ENCODE data around the gene CLASP1.
"Not testable (repeated sequence)": the region's sequence is repeated elsewhere in the genome, so short reads cannot be mapped to it uniquely, and the experiment has no call there.

The CLASP1 gene

DNA sequence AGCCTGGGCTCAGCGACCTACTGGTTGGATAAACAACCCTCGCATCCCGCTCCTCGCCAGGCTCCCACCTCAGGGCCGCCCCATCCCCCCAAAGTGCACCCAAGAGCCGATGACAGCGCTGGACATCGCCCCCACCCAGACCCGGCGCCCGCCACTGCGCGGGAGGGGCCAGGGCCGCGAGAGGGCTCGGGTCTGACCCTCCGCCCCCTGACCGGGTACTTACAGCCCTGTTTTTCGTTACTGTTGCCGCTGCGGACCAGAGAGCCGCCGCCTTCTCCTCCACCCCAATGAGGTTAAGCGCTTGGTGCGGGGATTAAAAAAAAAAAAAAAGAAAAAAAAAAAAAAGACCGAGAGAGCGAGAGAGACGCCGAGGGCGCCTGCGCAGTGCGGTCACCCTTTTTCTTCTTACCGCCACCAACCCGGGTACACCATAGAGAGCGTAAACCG, at the start of gene CLASP1:
CLASP1 (minus strand) TSS at position 314 of the 447 bp plus-strand sequence. CDS start 43,567 bp downstream, outside the sequence.
- DNase-seq (ENCODE audit: low spot score), result peak; percentile 95

DNA sequence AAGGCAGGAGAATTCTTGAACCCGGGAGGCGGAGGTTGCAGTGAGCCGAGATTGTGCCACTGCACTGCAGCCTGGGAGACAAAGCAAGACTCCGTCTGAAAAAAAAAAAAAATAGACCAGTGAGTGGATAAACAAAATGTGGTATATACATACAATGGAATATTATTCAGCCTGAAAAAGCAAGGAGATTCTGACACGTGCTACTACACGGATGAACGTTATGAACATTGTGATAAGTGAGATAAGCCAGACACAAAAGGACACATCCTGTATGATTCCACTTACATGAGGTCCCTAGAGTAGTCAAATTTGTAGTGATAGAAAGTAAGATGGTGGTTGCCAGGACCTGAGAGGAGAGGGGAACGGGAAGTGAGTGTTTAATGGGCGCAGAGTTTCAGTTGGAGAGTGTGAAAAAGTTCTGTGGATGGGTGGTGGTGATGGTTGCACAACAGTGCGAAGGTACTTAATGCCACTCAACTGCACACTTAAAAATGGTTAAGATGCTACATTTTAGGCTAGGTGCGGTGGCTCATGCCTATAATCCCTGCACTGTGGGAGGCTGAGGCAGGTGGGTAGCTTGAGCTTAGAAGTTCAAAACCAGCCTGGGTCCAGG, 49.2 kb upstream of the CLASP1 start:
- DNase-seq (ENCODE audit: low spot score), result no peak

- DNase-seq (ENCODE audit: low spot score), result no peak
Observed at GRCh38 chr2:121697108-121697631, 47.9 kb upstream of the CLASP1 start.

GRCh38 chr2:121696410-121696930, 47.2 kb upstream of the CLASP1 start:
- no peak for DNase-seq (ENCODE audit: low spot score)

GRCh38 chr2:121695171-121695451, 45.8 kb upstream of the CLASP1 start:
- no peak for DNase-seq (ENCODE audit: low spot score)

- no peak for DNase-seq (ENCODE audit: low spot score)
Observed at GRCh38 chr2:121694398-121695170, 45.3 kb upstream of the CLASP1 start.

DNA sequence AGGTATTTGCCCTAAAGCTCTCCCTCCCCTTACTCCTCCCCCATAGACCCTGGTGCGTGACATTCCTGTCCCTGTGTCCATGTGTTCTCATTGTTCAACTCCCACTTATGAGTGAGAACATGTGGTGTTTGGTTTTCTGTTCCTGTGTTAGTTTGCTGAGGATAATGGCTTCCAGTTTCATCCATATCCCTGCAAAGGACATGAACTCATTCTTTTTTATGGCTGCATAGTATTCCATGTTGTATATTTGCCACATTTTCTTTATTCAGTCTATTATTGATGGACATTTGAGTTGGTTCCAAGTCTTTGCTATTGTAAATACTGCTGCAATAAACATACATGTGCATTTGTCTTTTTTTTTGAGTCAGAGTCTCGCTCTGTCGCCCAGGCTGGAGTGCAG, 41.3 kb upstream of the CLASP1 start:
- not testable (repeated sequence) for DNase-seq (ENCODE audit: low spot score)

GRCh38 chr2:121690095-121690494, 40.8 kb upstream of the CLASP1 start:
- no peak for DNase-seq (ENCODE audit: low spot score)

DNA sequence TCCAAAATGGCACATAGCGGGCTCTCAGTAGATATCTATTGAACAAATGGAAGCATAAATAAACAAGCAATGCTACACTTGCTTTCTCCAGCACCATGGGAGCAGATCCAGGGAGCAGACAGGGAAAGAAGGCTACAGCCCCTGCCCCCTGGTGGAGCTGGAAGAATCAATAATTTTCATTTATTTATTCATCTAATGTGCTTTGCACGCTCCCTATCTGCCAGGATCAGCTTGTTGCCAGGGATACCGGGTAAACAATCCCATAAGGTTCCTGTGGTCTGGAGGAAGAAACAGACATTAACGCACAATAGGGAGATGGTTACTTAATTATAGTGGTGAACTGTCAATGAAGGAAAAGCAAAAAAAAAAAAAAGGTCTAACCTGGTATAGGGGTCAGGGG, 40.1 kb upstream of the CLASP1 start:
- DNase-seq (ENCODE audit: low spot score), result peak; percentile 78

- no peak for DNase-seq (ENCODE audit: low spot score)
Observed at GRCh38 chr2:121688820-121689219, 39.6 kb upstream of the CLASP1 start.

DNA sequence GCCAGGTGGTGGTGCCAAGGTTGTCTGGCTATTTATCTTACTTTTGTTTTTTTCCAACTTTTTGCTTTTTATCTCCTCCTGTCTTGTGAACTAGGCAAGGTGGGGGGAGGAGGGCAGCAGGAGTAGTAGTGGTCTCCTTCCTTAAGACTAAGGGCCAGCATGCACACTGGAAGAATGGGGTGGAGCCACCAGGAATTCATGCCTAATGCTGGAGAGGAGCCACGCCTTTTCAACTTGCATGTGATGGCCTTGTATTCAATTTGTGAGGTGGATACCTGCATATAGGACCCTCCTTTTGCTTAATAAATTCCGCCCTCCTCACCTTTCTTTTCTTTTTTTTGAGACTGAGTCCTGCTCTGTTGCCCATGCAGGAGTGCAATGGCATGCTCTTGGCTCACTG, 37.6 kb upstream of the CLASP1 start:
- no peak for DNase-seq (ENCODE audit: low spot score)

- no peak for DNase-seq (ENCODE audit: low spot score)
Observed at GRCh38 chr2:121686218-121686617, 37.0 kb upstream of the CLASP1 start.

DNA sequence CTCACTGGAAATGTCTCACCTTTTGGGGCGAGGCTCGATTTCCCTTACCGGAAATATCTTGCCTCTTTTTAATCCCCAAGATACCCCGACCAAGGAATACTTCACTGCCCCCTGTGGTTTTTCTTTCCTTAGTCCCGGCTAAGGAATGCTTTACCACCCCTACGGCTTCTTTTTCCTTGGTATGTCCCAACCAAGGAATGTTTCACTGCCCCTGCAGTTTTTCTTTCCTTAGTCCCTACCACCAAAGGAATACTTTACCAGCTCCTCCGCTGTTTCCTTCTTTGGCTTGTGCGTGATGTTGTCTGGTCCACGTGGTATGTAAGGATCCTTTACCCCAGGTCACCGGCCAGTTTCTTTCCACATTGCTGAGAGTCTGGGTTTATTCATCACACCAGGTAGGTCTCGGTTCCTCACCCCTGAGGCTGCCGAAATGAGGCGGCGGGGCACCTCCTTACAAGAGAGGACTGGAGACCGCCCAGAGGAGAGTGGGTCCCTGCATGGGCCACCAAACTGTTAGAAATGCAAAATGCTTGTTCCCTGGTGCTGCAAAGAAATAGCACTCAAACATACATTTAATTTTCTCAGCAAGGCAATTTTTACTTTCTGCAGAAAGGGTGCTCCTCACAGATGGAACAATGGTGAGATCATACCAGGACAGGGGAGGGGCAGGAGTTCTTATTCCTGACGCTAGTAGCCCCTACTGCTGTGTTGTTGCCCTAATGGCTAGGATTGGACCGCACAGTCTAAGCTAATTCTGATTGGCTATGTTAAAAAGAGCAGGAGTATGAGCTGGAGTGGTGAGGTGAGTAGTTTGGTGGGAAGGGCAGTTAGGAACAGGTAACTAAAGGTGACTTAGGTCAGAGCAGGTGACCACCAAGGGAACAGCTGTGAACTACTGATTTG, 33.4 kb upstream of the CLASP1 start:
- DNase-seq (ENCODE audit: low spot score), result no peak

GRCh38 chr2:121677855-121678254, 28.6 kb upstream of the CLASP1 start:
- DNase-seq (ENCODE audit: low spot score), result no peak

GRCh38 chr2:121671621-121672020, 22.4 kb upstream of the CLASP1 start:
- DNase-seq (ENCODE audit: low spot score), result not testable (repeated sequence)

DNA sequence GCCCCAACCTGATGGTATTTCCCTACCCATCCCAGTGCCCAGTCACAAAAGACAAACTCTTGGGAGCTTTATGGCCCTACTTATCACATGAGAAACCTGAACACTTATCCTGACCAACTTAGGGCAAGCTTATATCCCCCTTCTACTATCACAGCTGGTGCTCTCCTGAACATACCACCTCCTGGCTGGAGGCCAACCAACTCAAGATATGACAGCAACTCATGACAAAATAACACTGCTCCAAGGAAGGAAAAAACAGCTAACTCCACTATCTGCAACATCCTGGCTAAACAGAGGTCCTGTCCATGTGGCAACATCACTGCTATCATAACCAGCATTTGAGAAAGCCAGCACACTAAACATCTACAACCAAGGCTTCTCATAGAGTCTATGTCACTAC, 20.9 kb upstream of the CLASP1 start:
- no peak for DNase-seq (ENCODE audit: low spot score)

DNA sequence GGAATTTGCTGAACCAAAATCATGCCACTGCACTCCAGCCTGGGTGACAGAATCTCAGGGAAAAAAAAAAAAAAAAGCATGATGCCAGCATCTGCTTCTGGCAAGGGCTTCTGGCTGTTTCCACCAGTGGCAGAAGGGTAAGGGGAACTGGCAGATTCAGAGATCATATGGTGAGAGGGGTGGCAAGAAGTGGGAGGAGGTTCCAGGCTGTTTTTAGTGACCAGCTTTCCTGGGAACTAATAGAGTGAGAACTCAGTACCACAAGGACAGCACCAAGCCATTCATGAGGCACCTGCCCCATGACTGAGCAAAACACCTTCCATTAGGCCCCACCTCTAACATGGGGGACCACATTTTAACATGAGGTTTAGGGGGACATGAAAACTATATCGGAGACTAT, 18.4 kb upstream of the CLASP1 start:
- no peak for DNase-seq (ENCODE audit: low spot score)

DNA sequence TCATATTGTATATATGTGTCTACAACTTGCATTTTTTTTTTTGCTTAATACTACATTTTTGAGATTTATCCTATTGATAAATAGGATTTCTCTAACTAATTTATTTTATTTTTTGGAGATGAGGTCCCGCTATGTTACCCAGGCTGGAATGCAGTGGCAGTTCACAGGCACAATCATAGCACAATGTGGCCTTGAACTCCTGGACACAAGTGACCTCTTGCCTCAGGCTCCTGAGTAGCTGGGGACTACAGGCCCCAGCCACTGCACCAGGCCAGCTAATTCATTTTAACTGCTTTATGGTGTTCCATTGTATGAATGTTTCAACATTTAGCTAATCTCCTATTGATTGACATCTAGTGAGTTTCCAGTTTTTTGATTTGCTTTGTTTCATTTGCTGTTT, 16.8 kb upstream of the CLASP1 start:
- DNase-seq (ENCODE audit: low spot score), result no peak

- no peak for DNase-seq (ENCODE audit: low spot score)
Observed at GRCh38 chr2:121665504-121665903, 16.2 kb upstream of the CLASP1 start.

DNA sequence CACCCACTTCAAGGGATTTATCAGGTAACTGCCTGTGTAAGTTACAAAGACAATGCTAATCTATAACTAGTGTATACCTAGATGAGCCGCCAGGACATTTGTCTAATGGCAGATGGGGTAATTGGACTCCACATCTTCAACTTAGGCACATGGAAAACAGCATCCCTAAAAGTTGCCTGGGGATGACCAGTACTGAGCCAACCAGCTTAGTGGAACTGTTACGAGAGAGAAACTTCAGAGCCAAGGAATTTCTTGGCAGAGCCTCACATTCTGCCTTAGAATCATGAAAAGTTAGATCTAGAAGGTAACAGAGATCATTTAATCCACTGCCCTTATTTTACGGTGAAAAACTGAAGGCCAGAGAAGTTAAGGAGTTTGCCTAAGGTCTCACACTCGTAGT, 15.5 kb upstream of the CLASP1 start:
- DNase-seq (ENCODE audit: low spot score), result no peak

DNA sequence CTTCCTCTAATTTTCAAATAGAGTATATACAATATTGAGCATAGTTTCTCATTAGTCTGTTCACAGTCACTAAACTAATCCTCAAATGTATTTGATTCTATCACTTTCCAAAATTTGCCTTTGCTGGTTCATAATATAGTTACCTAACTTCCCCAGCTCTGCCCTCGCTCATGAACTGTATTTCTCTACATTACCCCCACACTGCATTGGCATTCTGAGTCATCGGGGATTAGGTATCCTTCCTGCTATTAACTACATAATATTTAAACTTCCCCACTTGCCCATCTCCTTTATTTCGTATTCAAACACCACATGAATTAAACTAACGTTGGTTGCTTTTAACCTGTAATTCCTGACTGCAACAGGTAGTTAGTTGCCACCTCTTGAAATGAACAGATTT, 14.8 kb upstream of the CLASP1 start:
- DNase-seq (ENCODE audit: low spot score), result no peak

- no peak for DNase-seq (ENCODE audit: low spot score)
Observed at GRCh38 chr2:121663434-121663833, 14.2 kb upstream of the CLASP1 start.
